Effector memory CD4-positive, alpha-beta T cell (primary cell): ENCODE results near the gene CPT1C.

Experiments
- DNase-seq, 3 donors: peaks; one replicate each; pipeline ENCODE4 v3.0.0-alpha.2; 2020
- H3K27ac ChIP-seq: 2 replicates; pipeline ENCODE4 v1.7.0; 2013; ENCODE audit warnings: mild to moderate bottlenecking, low read length, moderate library complexity; ENCODE audit not compliant: insufficient read depth, poor library complexity, severe bottlenecking
- H3K27me3 ChIP-seq: replicated peaks from 2 replicates; pipeline ENCODE4 v1.7.0; 2013; ENCODE audit warnings: mild to moderate bottlenecking, low read length; ENCODE audit not compliant: insufficient read depth, control insufficient read depth, poor library complexity, severe bottlenecking
- H3K36me3 ChIP-seq: 2 replicates; pipeline ENCODE4 v1.7.0; 2013; ENCODE audit warnings: mild to moderate bottlenecking, low read length, moderate library complexity; ENCODE audit not compliant: control insufficient read depth, insufficient read depth
- H3K4me1 ChIP-seq: 2 replicates; pipeline ENCODE4 v1.7.0; 2013; ENCODE audit warnings: low read length, mild to moderate bottlenecking; ENCODE audit not compliant: control insufficient read depth, insufficient read depth, poor library complexity, severe bottlenecking
- H3K4me3 ChIP-seq: 2 replicates; pipeline ENCODE4 v1.7.0; 2013; ENCODE audit warnings: low read length, low read depth, mild to moderate bottlenecking; ENCODE audit not compliant: insufficient read depth, poor library complexity, severe bottlenecking
- H3K9me3 ChIP-seq: 2 replicates; pipeline ENCODE4 v1.7.0; 2013; ENCODE audit warnings: mild to moderate bottlenecking, low read length, moderate library complexity; ENCODE audit not compliant: control insufficient read depth

Gene CPT1C

GRCh38 chr19:49749771-49750170 is 58.9 kb downstream of the CPT1C start:
- no peak for DNase-seq
- Histone ChIP-seq H3K9me3 (no peaks in the 10 kb centered on the region), H3K27ac (no peak overlapping the region), H3K4me1 (no peaks in the 10 kb centered on the region), H3K27me3 (no peaks in the 10 kb centered on the region), H3K36me3 (no peaks in the 10 kb centered on the region), H3K4me3 (no peak overlapping the region)

- Histone ChIP-seq H3K9me3 (no peaks in the 10 kb centered on the region), H3K36me3 (no peaks in the 10 kb centered on the region), H3K4me1 (no peaks in the 10 kb centered on the region), H3K27me3 (no peaks in the 10 kb centered on the region), H3K4me3 (no peak overlapping the region), H3K27ac (no peak overlapping the region)
- DNase-seq = no peak
These were observed 61.8 kb downstream of the CPT1C start for GRCh38 chr19:49752701-49753100.

GRCh38 chr19:49755956-49756355 is 65.0 kb downstream of the CPT1C start:
- Histone ChIP-seq H3K4me3 (no peak overlapping the region), H3K27ac (no peak overlapping the region), H3K36me3 (no peaks in the 10 kb centered on the region), H3K9me3 (no peaks in the 10 kb centered on the region), H3K4me1 (no peaks in the 10 kb centered on the region), H3K27me3 (no peaks in the 10 kb centered on the region)
- no peak for DNase-seq

- DNase-seq = no peak
- Histone ChIP-seq H3K4me1 (no peaks in the 10 kb centered on the region), H3K4me3 (no peak overlapping the region), H3K27me3 (no peaks in the 10 kb centered on the region), H3K9me3 (no peaks in the 10 kb centered on the region), H3K36me3 (no peaks in the 10 kb centered on the region), H3K27ac (no peak overlapping the region)
These were observed 67.4 kb downstream of the CPT1C start for GRCh38 chr19:49758292-49758691.

- DNase-seq = no peak
- H3K9me3 ChIP-seq = no peaks in the 10 kb centered on the region
- H3K4me3 ChIP-seq = no peak overlapping the region
- no peaks in the 10 kb centered on the region for H3K27me3 ChIP-seq
- no peak overlapping the region for H3K27ac ChIP-seq
- peaks cover 6% of the 10 kb centered on the region for H3K4me1 ChIP-seq
- no peaks in the 10 kb centered on the region for H3K36me3 ChIP-seq
These were observed 70.3 kb downstream of the CPT1C start for GRCh38 chr19:49761249-49761624.

GRCh38 chr19:49761625-49762311 is 70.9 kb downstream of the CPT1C start:
- Histone ChIP-seq H3K4me1 (peaks cover 6% of the 10 kb centered on the region), H3K27ac (no peak overlapping the region), H3K36me3 (no peaks in the 10 kb centered on the region), H3K9me3 (no peaks in the 10 kb centered on the region), H3K4me3 (no peak overlapping the region), H3K27me3 (no peaks in the 10 kb centered on the region)
- DNase-seq = no peak

- Histone ChIP-seq H3K4me1 (peaks cover 16% of the 10 kb centered on the region), H3K9me3 (no peaks in the 10 kb centered on the region), H3K36me3 (no peaks in the 10 kb centered on the region), H3K27me3 (no peaks in the 10 kb centered on the region), H3K27ac (no peak within 1 kb of the TSS), H3K4me3 (no peak within 1 kb of the TSS)
- no peak for DNase-seq
These were observed 72.3 kb downstream of the CPT1C start, which contains the start of gene TSKS for GRCh38 chr19:49763230-49763629. Gene TSKS, minus strand, starts transcription at chr19:49763306. Its CDS starts 59 bp downstream, at chr19:49763247.
